Stomach (tissue), 4 donors: ENCODE measurements around the gene HLA-F.

Experiments
- POLR2AphosphoS5 ChIP-seq, 3 donors: sonication (generic); formaldehyde crosslinking; IDR thresholded peaks; one replicate each; pipeline ENCODE4 v1.6.1; 2016; ENCODE audit warnings: antibody characterized with exemption in 3 of 3
- TF ChIP-seq, protein P1 (sequence below), 7 experiments: fragments of 450-650 bp in 4 of 7; fragments of 200-600 bp in 3 of 7; sonication (generic) in 3 of 7; IDR thresholded peaks; one replicate each; pipeline ENCODE4 v1.5.1; 2016 to 2019; ENCODE audit warnings: antibody characterized with exemption in 7 of 7, control low read depth in 2 of 7, mild to moderate bottlenecking in 1 of 7

DNA sequence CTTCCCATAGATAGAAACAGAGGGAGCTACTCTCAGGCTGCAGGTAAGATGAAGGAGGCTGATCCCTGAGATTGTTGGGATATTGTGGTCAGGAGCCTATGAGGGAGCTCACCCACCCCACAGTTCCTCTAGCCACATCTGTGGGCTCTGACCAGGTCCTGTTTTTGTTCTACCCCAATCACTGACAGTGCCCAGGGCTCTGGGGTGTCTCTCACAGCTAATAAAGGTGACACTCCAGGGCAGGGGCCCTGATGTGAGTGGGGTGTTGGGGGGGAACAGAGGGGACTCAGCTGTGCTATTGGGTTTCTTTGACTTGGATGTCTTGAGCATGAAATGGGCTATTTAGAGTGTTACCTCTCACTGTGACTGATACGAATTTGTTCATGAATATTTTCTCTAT is 2.8 kb downstream of the HLA-F start:
- TF ChIP-seq, protein P1, sequence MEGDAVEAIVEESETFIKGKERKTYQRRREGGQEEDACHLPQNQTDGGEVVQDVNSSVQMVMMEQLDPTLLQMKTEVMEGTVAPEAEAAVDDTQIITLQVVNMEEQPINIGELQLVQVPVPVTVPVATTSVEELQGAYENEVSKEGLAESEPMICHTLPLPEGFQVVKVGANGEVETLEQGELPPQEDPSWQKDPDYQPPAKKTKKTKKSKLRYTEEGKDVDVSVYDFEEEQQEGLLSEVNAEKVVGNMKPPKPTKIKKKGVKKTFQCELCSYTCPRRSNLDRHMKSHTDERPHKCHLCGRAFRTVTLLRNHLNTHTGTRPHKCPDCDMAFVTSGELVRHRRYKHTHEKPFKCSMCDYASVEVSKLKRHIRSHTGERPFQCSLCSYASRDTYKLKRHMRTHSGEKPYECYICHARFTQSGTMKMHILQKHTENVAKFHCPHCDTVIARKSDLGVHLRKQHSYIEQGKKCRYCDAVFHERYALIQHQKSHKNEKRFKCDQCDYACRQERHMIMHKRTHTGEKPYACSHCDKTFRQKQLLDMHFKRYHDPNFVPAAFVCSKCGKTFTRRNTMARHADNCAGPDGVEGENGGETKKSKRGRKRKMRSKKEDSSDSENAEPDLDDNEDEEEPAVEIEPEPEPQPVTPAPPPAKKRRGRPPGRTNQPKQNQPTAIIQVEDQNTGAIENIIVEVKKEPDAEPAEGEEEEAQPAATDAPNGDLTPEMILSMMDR (IDR thresholded peaks at IDR 0.05): no peak
- TF ChIP-seq POLR2AphosphoS5 (IDR thresholded peaks at IDR 0.05): no peak
